Nephron (organoid): ENCODE results near the gene PLEKHM3.

Experiments
- H3K27ac Mint-ChIP-seq, 3 experiments: 2 replicates each; pipeline ENCODE4 v1.8.0; 2020; ENCODE audit warnings: mixed read lengths in 3 of 3, mild to moderate bottlenecking in 2 of 3, moderate library complexity in 1 of 3
- H3K27me3 Mint-ChIP-seq: 2 replicates; pipeline ENCODE4 v1.8.0; 2021; ENCODE audit warnings: low read depth, mild to moderate bottlenecking, moderate library complexity, mixed read lengths
- H3K36me3 Mint-ChIP-seq: 2 replicates; pipeline ENCODE4 v1.8.0; 2020; ENCODE audit warnings: low read depth, mixed read lengths
- H3K4me1 Mint-ChIP-seq: 2 replicates; pipeline ENCODE4 v1.8.0; 2020; ENCODE audit warnings: mixed read lengths
- H3K4me3 Mint-ChIP-seq, 3 experiments: 2 replicates each; pipeline ENCODE4 v1.8.0; 2020; ENCODE audit warnings: mild to moderate bottlenecking in 3 of 3, mixed read lengths in 3 of 3, moderate library complexity in 2 of 3
- H3K9me3 Mint-ChIP-seq: 2 replicates; pipeline ENCODE4 v1.8.0; 2020; ENCODE audit warnings: mixed read lengths
- CTCF ChIP-seq, 3 experiments: fragments of 200-600 bp; sonication (generic); IDR thresholded peaks; one replicate each; pipeline ENCODE4 v1.5.0; 2021; ENCODE audit warnings: antibody characterized with exemption in 3 of 3; ENCODE audit not compliant: unreplicated experiment in 3 of 3

The PLEKHM3 gene

GRCh38 chr2:207870814-207871213, 154.5 kb downstream of the PLEKHM3 start:
- H3K9me3 Mint-ChIP-seq, result no peaks in the 10 kb centered on the region
- no peaks in the 10 kb centered on the region for H3K27me3 Mint-ChIP-seq
- no peaks in the 10 kb centered on the region for H3K36me3 Mint-ChIP-seq
- no peak overlapping the region for H3K27ac Mint-ChIP-seq
- no peak for TF ChIP-seq CTCF (IDR thresholded peaks at IDR 0.05; ENCODE audit: unreplicated experiment in 3 of 3)
- peaks cover 24% of the 10 kb centered on the region for H3K4me1 Mint-ChIP-seq
- no peak overlapping the region for H3K4me3 Mint-ChIP-seq

GRCh38 chr2:207869784-207870778, 155.2 kb downstream of the PLEKHM3 start:
- Mint-ChIP-seq H3K27ac (peak overlapping the region in 2 of 3 experiments; percentile 54 to 71), H3K36me3 (no peaks in the 10 kb centered on the region), H3K4me1 (peaks cover 24% of the 10 kb centered on the region), H3K9me3 (no peaks in the 10 kb centered on the region), H3K4me3 (peak overlapping the region in 1 of 3 experiments; percentile 3), H3K27me3 (no peaks in the 10 kb centered on the region)
- TF ChIP-seq CTCF (IDR thresholded peaks at IDR 0.05; ENCODE audit: unreplicated experiment in 3 of 3), result no peak

- H3K27me3 Mint-ChIP-seq, result no peaks in the 10 kb centered on the region
- H3K9me3 Mint-ChIP-seq, result no peaks in the 10 kb centered on the region
- peak overlapping the region in 2 of 3 experiments; percentile 54 to 71 for H3K27ac Mint-ChIP-seq
- H3K36me3 Mint-ChIP-seq, result no peaks in the 10 kb centered on the region
- no peak overlapping the region for H3K4me3 Mint-ChIP-seq
- peaks cover 24% of the 10 kb centered on the region for H3K4me1 Mint-ChIP-seq
- TF ChIP-seq CTCF (IDR thresholded peaks at IDR 0.05; ENCODE audit: unreplicated experiment in 3 of 3), result no peak
Measured at GRCh38 chr2:207868855-207869596, 156.3 kb downstream of the PLEKHM3 start.

GRCh38 chr2:207867905-207868304, 157.4 kb downstream of the PLEKHM3 start:
- no peak overlapping the region for H3K4me3 Mint-ChIP-seq
- no peak overlapping the region for H3K27ac Mint-ChIP-seq
- H3K4me1 Mint-ChIP-seq, result peaks cover 24% of the 10 kb centered on the region
- H3K36me3 Mint-ChIP-seq, result no peaks in the 10 kb centered on the region
- H3K9me3 Mint-ChIP-seq, result no peaks in the 10 kb centered on the region
- no peak for TF ChIP-seq CTCF (IDR thresholded peaks at IDR 0.05; ENCODE audit: unreplicated experiment in 3 of 3)
- H3K27me3 Mint-ChIP-seq, result no peaks in the 10 kb centered on the region

GRCh38 chr2:207867056-207867455, 158.3 kb downstream of the PLEKHM3 start:
- Mint-ChIP-seq H3K4me3 (no peak overlapping the region), H3K4me1 (peaks cover 24% of the 10 kb centered on the region), H3K27ac (peak overlapping the region in 1 of 3 experiments; percentile 25), H3K9me3 (no peaks in the 10 kb centered on the region), H3K27me3 (no peaks in the 10 kb centered on the region), H3K36me3 (no peaks in the 10 kb centered on the region)
- no peak for TF ChIP-seq CTCF (IDR thresholded peaks at IDR 0.05; ENCODE audit: unreplicated experiment in 3 of 3)
